ENCODE measurements around the gene MTM1.

MTM1 gene

GRCh38 chrX:150587585-150588503, 19.4 kb downstream of the MTM1 start:
- peaks cover 6% of the 10 kb centered on the region; the same call in 1 of the 2 replicates for H3K79me2 ChIP-seq (ENCODE audit: insufficient read depth, low read length)

GRCh38 chrX:150594584-150594983, 26.2 kb downstream of the MTM1 start:
- Histone ChIP-seq H3K27me3 (ENCODE audit: insufficient read depth, low read length, poor library complexity, severe bottlenecking) (no peaks in the 10 kb centered on the region), H3K9me3 (ENCODE audit: insufficient read depth, low read depth, low read length) (no peaks in the 10 kb centered on the region), H3K9me2 (replicated peaks; ENCODE audit: low read depth, low read length) (no peaks in the 10 kb centered on the region), H3K4me2 (ENCODE audit: low read depth, low read length, poor library complexity, severe bottlenecking) (no peak overlapping the region), H3F3A (ENCODE audit: low read depth) (no peaks in the 10 kb centered on the region), H3K4me1 (ENCODE audit: insufficient read depth, low read length, poor library complexity, severe bottlenecking) (no peaks in the 10 kb centered on the region), H3K9ac (ENCODE audit: low read depth, low read length, poor library complexity, severe bottlenecking) (no peak overlapping the region), H3K79me2 (ENCODE audit: insufficient read depth, low read length) (no peaks in the 10 kb centered on the region), H4K20me1 (ENCODE audit: insufficient read depth, low read length, poor library complexity, severe bottlenecking) (no peaks in the 10 kb centered on the region), H3K4me3 (ENCODE audit: low read length, poor library complexity, severe bottlenecking) (no peak overlapping the region), H2AFZ (ENCODE audit: low read length) (no peak overlapping the region), H3K36me3 (ENCODE audit: insufficient read depth, low read length) (peaks cover 7% of the 10 kb centered on the region; the same call in 1 of the 2 replicates)
- TF ChIP-seq EZH2phosphoT487 (IDR thresholded peaks at IDR 0.05; ENCODE audit: borderline replicate concordance) (no peak), CTCF (conservative IDR thresholded peaks at IDR 0.05; ENCODE audit: low read length) (no peak)

More at GRCh38 chrX:150587585-150588503, 19.4 kb downstream of the MTM1 start:
- Histone ChIP-seq H3K4me3 (ENCODE audit: low read length, poor library complexity, severe bottlenecking) (no peak overlapping the region), H3K36me3 (ENCODE audit: insufficient read depth, low read length) (no peaks in the 10 kb centered on the region), H3F3A (ENCODE audit: low read depth) (no peaks in the 10 kb centered on the region), H3K9me3 (ENCODE audit: insufficient read depth, low read depth, low read length) (no peaks in the 10 kb centered on the region), H3K27me3 (ENCODE audit: insufficient read depth, low read length, poor library complexity, severe bottlenecking) (no peaks in the 10 kb centered on the region), H3K9me2 (replicated peaks; ENCODE audit: low read depth, low read length) (no peaks in the 10 kb centered on the region), H3K4me1 (ENCODE audit: insufficient read depth, low read length, poor library complexity, severe bottlenecking) (no peaks in the 10 kb centered on the region), H4K20me1 (ENCODE audit: insufficient read depth, low read length, poor library complexity, severe bottlenecking) (peaks cover 4% of the 10 kb centered on the region), H3K4me2 (ENCODE audit: low read depth, low read length, poor library complexity, severe bottlenecking) (no peak overlapping the region), H2AFZ (ENCODE audit: low read length) (no peak overlapping the region), H3K9ac (ENCODE audit: low read depth, low read length, poor library complexity, severe bottlenecking) (no peak overlapping the region)
- peak; percentile 69 for TF ChIP-seq CTCF (conservative IDR thresholded peaks at IDR 0.05; ENCODE audit: low read length)
- no peak for TF ChIP-seq EZH2phosphoT487 (IDR thresholded peaks at IDR 0.05; ENCODE audit: borderline replicate concordance)

GRCh38 chrX:150599226-150599625, 30.8 kb downstream of the MTM1 start:
- Histone ChIP-seq H3K9me3 (ENCODE audit: insufficient read depth, low read depth, low read length) (no peaks in the 10 kb centered on the region), H3F3A (ENCODE audit: low read depth) (no peaks in the 10 kb centered on the region), H3K9ac (ENCODE audit: low read depth, low read length, poor library complexity, severe bottlenecking) (no peak overlapping the region), H3K4me2 (ENCODE audit: low read depth, low read length, poor library complexity, severe bottlenecking) (no peak overlapping the region), H3K27me3 (ENCODE audit: insufficient read depth, low read length, poor library complexity, severe bottlenecking) (no peaks in the 10 kb centered on the region), H3K4me1 (ENCODE audit: insufficient read depth, low read length, poor library complexity, severe bottlenecking) (no peaks in the 10 kb centered on the region), H4K20me1 (ENCODE audit: insufficient read depth, low read length, poor library complexity, severe bottlenecking) (no peaks in the 10 kb centered on the region), H3K9me2 (replicated peaks; ENCODE audit: low read depth, low read length) (no peaks in the 10 kb centered on the region), H2AFZ (ENCODE audit: low read length) (no peak overlapping the region), H3K4me3 (ENCODE audit: low read length, poor library complexity, severe bottlenecking) (no peak overlapping the region), H3K79me2 (ENCODE audit: insufficient read depth, low read length) (no peaks in the 10 kb centered on the region), H3K36me3 (ENCODE audit: insufficient read depth, low read length) (peaks cover 26% of the 10 kb centered on the region; the same call in 1 of the 2 replicates)
- TF ChIP-seq CTCF (conservative IDR thresholded peaks at IDR 0.05; ENCODE audit: low read length) (no peak), EZH2phosphoT487 (IDR thresholded peaks at IDR 0.05; ENCODE audit: borderline replicate concordance) (no peak)
